GM12864 (cell line): ENCODE measurements around the gene NR6A1.

Experiments
- DNase-seq: peaks from one replicate; pipeline ENCODE4 v3.0.0-alpha.2; 2011; ENCODE audit warnings: low read depth
- H3K4me3 ChIP-seq: 2 replicates; pipeline ENCODE4 v1.5.1; 2011; ENCODE audit warnings: mild to moderate bottlenecking, low read depth, low read length, control low read depth
- CTCF ChIP-seq: IDR thresholded peaks from 2 replicates; pipeline ENCODE4 v1.5.1; 2011; ENCODE audit warnings: low read depth, mild to moderate bottlenecking, moderate library complexity, low read length, control low read depth, inconsistent platforms; ENCODE audit errors: missing control alignments

The NR6A1 gene

GRCh38 chr9:124781967-124782660 lies 11.0 kb upstream of the NR6A1 start:
- no peak for DNase-seq
- H3K4me3 ChIP-seq: no peak overlapping the region
- no peak for TF ChIP-seq CTCF

- no peak for DNase-seq
- no peak overlapping the region for H3K4me3 ChIP-seq
- TF ChIP-seq CTCF: no peak
Measured at GRCh38 chr9:124780757-124781151, 9.6 kb upstream of the NR6A1 start.

GRCh38 chr9:124780060-124780756 lies 9.1 kb upstream of the NR6A1 start:
- no peak overlapping the region for H3K4me3 ChIP-seq
- no peak for DNase-seq
- TF ChIP-seq CTCF: no peak

- TF ChIP-seq CTCF: no peak
- H3K4me3 ChIP-seq: no peak overlapping the region
- DNase-seq: no peak
Measured at GRCh38 chr9:124779368-124780059, 8.4 kb upstream of the NR6A1 start.

- no peak for DNase-seq
Measured at GRCh38 chr9:124778575-124779367, 7.7 kb upstream of the NR6A1 start.

More at GRCh38 chr9:124778575-124779367, 7.7 kb upstream of the NR6A1 start:
- H3K4me3 ChIP-seq: no peak overlapping the region
- no peak for TF ChIP-seq CTCF
